ENCODE measurements around the gene SCD.

- TF ChIP-seq CTCF (IDR thresholded peaks at IDR 0.05) (no peak), POLR2A (IDR thresholded peaks at IDR 0.05) (no peak)
Measured at GRCh38 chr10:100382553-100382952, 35.5 kb downstream of the SCD start.

Data from testis (tissue), 2 donors.